M059J (cell line): ENCODE data around the gene KCNK4. TPM values are rescaled to one million over a fixed set of nuclear protein-coding genes. Genes with fewer than 3 reads are reported as not detected.
"Not testable (repeated sequence)": the region's sequence is repeated elsewhere in the genome, so short reads cannot be mapped to it uniquely, and the experiment has no call there.

Experiments
- DNase-seq: peaks from one replicate; pipeline ENCODE4 v3.0.0-alpha.2; 2012; ENCODE audit warnings: low read depth
- total RNA-seq: library from RNA; depleted of rRNA; stranded (reverse); fragments of >200 nt; shearing (Covaris generic); gene quantifications from 2 replicates; pipeline ENCODE4 v1.2.3, GENCODE V29; 2014; rRNA removed

KCNK4 gene
- 0.10 TPM in 1 of 2 replicates, not detected in the other for total RNA-seq

DNA sequence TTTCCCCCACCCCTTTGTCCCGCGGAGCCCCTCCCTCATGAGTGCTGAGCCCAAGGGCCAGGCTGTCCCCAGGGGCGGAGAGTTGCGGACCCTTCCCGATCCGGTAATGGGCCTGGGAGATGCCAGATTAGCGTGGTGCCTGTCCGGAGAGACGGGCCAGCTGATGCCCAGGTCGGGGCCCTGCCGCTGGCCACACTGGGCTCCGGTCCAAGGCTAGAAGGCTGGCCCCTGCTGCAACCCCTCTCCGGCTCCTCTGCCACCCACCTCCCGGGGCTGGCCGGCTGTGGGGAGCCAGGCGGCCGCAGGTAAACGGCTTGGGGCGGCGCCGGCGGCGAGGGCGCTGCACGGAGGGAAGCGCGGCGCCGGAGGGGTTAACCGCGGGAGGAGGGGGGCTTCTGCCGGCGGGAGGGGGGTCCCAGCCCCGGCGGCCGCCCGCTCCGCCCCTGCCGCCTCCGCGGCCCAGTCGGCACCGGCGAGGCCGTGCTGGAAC is at the start of gene KCNK4:
Gene KCNK4, plus strand, starts transcription at position 41 of the 490 bp plus-strand sequence. CDS start 1,717 bp downstream, outside the sequence.
- DNase-seq, result no peak

DNA sequence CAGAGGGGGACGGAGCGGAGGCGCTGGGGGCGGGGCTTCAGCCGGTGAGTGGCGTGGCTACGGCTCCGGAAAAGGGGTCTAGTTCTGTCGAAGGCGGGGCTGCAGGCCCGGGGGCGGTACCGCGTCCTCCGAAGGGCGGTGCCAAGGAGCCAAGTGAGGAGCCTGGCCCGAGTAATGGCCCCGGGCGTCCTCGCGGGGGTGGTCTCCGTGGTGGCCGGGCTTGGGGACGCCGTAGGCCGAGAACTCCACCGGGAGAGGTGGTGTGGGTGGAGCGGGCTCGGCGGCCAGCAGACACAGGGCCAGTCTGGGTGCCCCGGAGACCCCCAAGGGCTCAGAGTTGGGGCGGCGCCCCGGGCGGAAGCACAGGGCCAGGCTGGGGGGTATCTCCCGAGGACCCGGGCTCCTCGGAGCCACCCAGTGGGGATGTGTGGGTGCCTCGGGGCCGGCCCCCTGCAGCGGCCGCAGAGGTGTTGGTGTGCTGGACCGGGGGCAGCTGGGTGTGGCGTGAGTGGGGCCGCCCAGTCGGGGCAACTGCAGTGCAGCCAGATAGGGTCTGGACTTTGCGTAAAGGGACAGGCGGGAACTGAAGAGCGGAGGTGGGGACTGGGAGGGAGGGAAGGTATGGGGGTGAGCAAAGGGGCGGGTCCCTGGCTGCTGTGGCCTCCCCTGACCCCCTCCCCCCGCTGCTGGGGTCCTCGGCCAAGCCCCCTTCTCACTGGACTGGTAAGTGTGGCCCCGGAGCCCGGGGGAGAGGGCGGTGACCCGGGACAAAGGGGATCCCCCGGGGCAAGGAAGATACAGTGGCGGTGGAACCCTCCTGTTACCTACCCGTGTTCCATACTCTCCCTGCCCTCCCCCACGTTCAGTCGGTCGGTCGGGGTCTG is 49.4 kb upstream of the KCNK4 start:
- peak; percentile 57 for DNase-seq

DNA sequence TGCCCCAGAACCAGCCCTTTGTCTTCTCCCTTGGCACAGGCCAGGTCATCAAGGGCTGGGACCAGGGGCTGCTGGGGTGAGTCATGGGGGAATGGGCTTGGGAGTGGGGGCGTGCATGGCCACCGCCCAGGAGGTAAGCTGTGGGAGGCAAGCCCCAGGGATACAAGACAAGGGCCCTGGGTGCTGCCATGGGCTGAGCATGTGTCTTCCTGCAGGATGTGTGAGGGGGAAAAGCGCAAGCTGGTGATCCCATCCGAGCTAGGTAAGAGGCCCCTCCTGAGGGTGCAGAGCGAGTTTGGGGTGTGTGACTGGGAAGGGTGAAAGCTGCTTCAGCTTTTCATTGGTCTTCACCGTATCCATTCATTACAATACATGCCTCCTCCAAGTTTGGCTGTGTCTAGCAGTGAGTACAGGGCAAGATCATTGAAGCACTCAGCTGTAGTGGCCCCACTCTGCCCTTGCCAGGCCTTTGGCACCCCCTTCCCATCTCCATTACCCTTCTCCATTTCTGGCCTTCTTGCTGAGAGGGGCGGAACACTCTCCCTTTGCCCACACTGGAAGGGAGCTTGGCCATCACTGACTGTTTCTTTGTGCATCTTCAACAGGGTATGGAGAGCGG is 47.8 kb upstream of the KCNK4 start:
- DNase-seq, result no peak

DNA sequence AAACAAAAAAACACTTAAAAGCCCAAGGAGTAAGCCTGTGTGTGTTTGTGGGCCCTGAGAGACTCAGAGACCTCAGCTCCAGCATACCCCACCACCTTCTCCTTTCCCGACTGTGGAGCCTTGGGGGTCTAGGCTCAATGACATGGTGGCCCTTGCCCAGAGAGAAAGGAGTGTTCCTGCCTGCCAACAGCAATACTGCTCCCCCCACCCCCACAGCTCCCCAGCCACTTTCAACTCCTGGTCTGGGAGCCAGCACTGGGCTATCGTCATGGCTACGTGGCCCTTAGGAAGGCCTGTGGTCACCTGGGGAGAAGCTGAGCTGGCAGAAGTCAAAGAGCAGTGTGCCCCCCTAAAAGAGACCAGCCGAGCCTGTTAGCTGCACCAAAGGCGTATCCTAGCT is 47.0 kb upstream of the KCNK4 start:
- peak; percentile 53 for DNase-seq

DNA sequence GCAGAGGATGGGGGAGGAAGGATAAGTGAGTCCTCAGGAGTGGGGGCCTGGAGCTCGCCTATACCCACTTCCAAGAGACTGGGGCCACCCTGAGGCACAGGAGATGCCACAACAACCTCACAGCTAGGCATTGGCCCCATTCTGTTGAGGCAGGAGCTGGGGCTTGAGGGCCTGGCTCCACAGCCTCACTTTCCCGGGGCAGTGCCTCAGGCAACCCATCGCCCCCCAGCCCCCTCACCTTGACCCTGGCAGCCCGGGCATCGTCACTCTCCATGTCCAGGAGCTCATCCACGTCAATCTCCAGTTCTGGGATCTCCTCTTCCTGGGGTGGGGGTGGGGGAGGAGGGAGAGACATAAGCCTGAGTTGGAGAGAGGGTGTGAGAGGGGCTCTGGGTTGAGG is 46.1 kb upstream of the KCNK4 start:
- DNase-seq, result no peak

DNA sequence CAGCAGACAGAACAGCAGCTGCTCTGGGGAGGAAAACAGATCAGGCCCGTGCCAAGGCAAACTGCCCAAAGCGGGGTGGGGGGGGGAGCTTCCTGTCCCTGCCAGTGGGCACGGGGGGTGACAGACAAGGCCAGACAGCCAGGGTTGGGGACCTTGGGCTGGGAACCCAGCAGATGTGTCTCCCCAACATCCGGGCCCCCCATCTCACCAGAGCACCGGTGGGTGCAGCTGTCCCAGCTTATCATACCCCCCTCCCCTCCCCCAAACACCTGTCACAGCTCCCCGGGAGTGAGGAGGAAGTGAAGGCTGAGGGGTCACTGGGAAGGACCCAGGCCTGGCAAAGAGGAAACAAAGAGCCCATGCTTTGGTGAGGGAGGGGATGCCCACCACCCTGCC is 45.7 kb upstream of the KCNK4 start:
- peak; percentile 64 for DNase-seq

DNA sequence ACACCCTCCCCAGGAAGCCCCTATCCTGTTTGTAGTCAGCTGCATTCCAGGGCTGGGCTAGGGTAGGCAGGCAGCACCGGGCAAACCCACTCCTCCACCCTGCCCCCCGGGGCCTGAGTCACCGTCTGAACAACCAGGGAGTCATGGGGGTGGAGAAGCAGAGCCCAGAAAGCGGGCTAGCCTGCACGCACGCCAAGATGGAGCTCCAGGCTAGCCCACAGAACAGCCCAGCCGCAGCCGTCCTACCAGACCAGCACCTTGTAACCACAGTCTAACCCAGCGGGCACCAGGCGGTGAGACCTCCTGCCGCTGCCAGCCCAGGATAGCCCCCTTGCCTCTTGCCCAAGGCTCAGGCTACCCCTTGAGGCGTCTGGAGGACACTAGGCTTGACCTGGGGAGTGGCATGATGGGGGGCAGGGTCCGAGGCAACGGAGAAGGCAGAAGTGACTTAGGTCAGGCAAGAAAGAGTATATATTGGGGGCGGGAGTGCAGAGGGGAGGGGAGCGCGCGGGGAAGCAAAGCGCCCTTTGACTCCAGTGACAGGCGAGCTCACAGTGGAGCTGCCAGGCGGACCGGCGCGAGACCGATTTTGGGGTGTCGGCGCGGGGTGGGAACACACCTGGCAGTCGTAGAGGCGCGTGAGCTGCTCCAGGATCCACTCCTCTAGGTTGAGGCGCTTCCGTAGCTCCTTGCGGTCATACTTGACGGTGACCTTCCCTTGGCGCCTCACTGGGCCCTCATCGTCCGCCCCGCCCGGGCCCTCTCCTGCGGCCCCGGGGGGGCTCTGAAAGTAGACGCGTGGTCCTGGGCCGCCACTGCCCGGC is 45.1 kb upstream of the KCNK4 start:
- peak; percentile 99 for DNase-seq

DNA sequence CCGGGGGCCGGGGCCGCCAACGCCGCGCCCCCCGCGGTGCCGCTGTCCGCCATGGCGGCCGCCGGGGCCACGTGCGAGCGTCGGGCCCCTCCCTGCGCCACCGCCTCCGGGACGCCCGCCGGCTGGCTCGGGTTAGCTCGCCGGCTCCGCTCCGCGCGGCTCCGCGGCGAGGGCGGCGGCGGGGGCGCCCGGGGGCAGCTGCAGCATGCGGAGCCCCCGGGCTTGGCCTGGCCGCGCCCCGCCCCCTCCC is 44.6 kb upstream of the KCNK4 start:
- DNase-seq, result not testable (repeated sequence)

DNA sequence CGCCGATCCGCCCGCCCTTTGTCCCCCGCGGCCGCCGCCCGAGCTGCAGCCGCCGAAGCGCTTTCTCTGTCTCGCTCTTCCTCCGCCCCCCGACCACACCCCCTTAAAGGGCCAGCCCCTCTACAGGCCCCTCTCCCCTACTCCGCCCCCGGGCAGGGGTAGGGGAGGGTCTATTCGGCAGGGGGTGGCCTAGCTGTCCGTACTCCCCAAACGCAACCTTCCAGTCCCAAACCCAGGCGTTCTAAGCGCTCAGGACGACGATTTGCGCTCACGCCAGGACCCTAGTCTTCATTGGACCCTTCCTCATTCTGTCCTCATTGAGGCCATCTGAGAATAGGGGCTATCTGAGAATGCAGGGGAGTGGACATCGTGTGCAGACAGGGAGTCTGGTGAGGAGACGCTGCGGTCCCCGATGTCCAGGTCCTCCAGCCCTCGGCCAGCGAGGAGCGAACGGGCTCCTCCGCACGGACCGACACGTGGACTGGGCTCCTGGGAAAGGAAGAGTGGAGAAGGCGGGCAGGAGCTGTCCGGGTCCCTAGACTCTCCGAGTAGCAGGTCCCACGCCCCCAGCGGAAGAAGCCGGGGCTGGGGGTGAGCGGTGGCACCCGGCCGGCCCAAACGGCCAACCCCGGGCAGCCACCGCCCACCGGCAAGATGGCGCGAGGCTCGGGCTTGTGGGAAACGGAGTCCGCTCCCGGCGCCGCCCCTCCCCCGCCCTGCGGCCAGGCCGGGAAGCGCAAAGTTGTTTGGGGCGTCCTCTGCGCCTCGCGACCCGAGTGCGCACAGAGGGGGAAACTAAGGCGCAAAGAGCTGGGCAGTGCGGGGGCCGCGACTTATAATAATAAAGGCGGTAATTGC is 44.0 kb upstream of the KCNK4 start, which contains the start of gene PPP1R14B:
Gene PPP1R14B, minus strand, starts transcription at position 73 of the 858 bp plus-strand sequence. CDS start 270 bp downstream, outside the sequence.
- peak; percentile 88 for DNase-seq

DNA sequence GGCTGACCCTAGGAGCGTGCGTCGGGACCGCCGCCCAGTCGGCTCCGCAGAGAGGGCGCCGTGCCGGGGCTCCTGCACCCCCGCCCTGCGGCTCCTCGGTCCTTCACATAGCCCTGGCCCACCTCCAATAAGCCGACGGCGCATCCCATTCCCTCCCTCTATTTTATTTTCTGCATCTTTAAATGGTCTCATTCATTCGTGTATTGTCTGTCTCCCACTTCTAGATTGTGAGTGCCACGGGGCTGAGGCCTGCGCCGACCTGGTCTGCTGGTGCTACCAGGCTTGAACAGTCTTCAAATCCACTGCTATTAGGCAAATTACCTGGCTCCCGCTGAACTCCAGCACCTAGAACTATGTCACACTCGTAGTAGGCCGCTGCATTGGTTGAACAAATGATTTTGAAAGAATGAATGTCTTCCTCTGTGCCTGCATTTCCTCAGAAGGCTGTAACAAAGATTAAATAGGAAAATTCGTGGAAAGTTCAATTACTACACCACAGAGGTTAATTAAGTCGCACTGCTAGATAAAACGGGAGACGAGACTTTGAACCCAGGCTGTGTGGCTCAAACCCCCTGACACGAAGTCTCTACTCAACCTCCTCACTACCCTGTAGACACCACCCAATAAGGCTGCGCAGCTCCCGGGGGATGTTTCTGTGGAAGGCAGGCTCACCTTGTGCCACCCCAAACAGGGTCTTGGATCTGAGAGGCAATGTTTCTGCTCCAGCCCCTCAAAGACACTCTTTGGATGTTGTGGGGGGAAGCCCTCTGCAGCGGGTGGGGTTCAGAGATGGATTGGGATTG is 43.2 kb upstream of the KCNK4 start:
- DNase-seq, result no peak

DNA sequence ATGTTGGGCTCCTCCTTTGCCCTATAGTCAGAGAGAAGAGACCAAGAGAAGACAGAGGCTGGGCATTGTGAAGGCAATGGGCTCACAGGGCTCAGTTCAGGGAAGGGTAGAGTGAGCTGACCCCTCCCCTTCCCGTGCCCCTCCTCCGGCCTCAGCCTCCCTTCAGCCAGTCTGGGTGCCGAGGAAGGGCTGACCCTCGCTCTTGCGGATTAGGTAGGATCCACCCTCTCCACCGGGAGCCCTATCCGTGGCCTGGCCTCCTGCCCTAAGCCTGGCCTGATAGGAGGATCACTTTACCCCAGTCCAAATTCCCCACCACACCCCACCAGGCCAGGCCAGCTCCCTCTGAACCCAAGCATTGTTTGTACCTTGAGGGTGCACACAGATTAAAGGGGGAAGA is 42.5 kb upstream of the KCNK4 start:
- DNase-seq, result no peak

DNA sequence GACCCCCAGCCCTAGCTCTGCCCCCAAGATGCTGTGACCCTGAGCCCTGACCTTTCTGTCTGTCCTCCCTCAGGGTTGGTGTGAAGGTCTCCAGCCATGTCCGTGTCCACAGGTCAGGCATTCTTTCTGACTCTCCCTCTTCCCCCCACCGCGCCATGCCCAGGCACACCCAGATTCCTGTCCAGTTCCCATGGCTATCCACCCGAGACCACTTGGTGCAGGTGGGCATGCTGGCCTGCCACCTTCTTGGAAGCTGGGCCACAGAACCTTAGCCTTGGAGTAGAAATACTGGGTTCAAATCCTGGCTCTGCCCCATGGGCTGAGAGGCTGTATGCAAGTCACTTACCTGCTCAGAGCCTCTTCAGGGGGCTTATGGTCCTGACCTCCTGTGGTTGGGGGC is 42.1 kb upstream of the KCNK4 start:
- no peak for DNase-seq

DNA sequence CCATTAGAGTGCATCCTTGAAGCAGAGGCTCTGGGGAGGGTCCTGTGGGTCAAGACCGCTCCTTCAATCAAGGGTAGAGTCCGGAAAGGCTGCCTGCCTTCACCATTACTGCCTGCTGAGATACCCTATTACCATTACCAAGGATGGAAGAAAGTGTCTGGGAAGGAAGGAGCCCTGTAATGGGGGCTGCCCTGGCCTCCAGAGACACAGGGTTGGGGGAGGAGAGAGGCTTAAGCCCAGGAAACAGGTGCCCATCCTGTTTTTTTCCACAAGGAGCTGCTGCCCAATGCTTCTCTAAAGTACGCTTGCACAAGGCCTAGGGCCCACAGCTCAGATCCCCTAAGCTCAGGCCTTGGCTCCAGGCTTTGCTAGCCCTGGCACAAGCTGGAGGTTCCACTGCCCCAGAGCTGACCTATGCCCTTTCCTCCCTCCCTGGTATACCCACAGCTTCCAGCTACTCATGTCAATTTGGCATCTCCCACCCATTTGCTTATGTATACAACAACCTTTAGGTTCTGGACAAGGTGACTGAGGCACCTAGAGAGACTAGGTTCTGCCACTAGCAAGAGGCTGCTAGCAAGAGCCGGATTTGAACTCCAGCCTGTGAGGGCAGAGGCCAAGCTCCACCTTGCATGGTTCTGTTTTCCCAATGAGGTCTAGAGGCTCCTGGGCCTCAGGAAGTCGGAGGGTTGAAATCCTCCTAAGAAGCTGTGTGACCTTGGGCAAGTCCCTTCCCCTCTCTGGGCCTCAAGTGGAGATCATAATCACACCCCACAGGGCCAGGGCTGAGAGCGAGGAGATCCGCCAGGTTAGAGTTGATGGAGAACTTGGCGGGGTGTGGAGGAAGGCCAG is 41.3 kb upstream of the KCNK4 start:
- no peak for DNase-seq

DNA sequence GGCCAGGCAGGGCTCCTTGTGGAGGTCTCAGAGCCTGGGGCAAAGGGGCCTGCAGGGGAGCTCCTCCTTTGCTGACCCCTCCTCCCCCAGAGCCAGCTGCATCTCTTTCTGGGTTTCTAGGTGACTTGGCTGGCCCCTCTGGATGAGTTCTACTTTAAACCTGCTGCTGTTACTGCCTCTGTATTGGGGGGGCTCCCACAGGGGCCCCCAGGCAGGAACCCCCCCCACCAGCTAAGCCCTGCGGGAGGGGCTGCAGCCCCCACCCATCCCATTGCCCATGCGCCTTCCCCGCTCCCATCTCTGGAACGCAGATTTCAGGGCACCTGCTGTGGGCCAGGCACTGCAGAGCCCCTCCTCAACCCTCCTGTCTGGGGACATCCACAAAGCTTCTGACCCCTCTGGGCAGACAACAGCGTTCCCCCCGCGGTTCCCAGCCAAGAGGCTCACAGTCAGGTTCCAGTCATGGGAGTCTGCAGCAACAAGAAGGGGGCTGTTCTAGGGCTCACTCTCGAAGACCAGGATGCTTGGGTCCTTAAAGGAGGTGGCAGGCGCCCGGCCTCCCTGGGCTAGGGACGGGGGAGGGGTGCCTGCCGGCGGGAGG is 40.6 kb upstream of the KCNK4 start:
- DNase-seq, result peak; percentile 40

DNA sequence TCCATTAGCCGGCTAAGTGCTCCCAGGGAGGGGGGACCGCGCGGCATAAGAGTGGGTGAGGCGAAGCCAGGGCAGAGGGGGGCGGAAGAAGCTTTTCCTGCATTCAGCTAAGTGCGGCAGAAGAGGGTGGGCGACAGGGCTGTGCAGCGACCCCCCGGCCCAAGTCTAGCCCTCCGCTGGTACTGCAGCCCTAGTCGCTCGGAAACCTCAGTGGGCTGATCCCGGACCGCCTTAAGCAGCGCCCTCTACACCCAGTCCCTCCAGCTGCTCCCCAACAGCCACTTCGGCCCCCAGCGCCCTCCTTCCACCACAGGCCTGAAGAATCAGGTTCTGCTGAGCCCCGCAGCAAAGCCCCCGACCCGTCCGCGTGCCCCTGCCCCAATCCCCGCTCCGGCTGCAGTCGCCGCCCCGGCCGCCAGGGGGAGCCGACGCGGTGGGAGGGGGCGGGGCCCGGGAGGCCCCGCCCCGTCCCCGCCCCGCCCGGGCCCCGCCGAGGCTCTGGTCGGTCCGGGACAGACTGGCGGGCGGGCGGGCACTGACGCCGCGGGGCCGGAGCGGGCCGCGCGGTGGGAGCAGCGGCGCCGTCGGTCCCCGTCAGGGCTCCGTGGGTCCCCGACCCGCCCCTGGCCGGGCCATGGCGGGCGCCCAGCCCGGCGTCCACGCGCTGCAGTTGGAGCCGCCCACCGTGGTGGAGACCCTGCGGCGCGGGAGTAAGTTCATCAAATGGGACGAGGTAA is 39.9 kb upstream of the KCNK4 start, which contains the start of gene PLCB3:
Gene PLCB3, plus strand, starts transcription at position 515 of the 737 bp plus-strand sequence. Its CDS starts 120 bp downstream, at position 635.
- DNase-seq, result no peak

DNA sequence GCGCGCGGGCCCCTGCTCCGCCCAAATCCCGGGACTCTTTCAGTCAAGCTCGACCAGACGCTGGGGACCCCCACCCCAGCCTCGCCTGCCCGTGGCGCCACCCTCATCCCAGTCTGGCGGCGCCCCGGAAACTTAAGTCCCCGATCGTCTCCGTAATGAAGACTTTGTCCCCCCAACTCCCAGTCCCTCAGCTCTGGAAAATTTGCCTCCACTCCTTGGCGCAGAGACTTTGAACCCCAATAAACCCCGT is 39.4 kb upstream of the KCNK4 start:
- DNase-seq, result no peak

DNA sequence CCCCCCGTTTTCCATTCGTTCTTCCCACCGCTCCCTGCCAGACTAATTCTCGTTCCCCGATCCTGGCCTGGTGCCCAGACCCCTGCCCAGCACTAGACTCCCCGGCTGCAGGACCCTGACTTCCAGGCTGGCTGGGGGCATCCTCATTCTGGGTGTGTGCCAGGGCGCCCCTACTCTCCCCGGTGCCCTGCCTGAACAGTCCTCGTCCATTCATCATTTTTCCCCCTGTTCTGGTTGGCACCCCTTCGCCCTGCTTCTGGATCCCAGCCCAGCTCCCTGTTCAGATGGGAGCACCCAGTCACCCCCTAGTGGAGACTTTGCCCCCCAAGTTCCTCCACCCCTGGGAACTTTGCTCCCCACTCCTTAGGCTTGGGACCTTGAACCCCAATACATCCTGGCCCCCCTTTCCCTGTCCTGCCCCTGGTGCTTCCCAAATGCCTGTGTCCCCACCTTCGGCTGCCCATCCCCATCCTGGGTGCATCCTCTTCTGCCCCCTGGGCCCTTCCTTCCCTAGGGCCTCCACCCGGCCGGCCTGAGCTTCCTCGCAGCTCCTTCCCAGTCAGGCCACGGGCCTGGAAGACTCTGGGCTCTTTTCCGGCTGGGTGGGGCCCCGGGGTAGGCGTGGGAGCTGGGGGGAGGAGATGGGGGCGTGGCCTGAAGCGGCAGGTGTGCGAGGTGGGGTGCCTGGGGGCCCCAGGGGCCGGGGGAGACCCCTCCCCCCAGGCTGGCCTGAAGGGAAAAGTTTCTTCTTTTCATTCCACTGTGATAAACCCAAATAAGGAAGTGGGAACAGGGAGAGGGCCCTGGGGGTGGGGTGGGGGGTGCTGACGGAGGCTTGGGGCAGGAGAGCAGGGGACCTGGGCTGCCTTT is 38.9 kb upstream of the KCNK4 start:
- DNase-seq, result peak; percentile 58

DNA sequence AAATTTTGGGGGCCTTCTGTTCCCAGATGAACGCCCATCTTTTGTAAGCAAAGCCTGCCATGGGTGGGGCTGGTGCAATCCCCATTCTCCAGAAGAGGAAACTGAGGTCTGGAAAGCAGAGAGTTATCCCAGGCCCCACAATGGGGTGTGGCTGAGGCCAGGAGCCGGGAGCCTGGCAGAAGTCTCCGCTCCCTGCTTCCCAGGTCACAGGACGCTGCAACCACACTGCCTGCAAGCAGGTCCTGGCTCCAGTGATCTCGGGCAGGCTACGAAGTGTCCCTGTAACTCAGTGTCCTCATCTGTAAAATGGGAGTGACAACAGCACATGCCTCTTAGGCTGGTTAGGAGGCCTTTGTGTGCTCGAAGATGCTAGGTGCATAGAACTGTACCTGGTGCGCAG is 38.1 kb upstream of the KCNK4 start:
- DNase-seq, result no peak
